K562 (cell line): ENCODE results near the gene SLCO3A1.

Source experiments
- CTCF ChIP-seq, 3 experiments: IDR thresholded peaks in 2 of 3; conservative IDR thresholded peaks in 1 of 3; 2 replicates each; pipeline ENCODE4 v1.5.1; 2011 to 2012; ENCODE audit warnings: low read length in 3 of 3, mild to moderate bottlenecking in 3 of 3, control low read depth in 2 of 3, improper control_type of control experiment in 1 of 3, inconsistent platforms in 1 of 3, low read depth in 1 of 3, mixed read lengths in 1 of 3, moderate library complexity in 1 of 3; ENCODE audit not compliant: insufficient read depth in 2 of 3
- KAT8 ChIP-seq: fragments of 450-650 bp; IDR thresholded peaks from 2 replicates; pipeline ENCODE4 v1.6.1; 2016; ENCODE audit warnings: low read depth, mild to moderate bottlenecking
- NFYB ChIP-seq: IDR thresholded peaks from 2 replicates; pipeline ENCODE4 v1.6.1; 2011; ENCODE audit warnings: mild to moderate bottlenecking, moderate library complexity; ENCODE audit not compliant: insufficient read length; ENCODE audit errors: extremely low read depth
- REST ChIP-seq, 2 experiments: fragments of 450-650 bp; formaldehyde crosslinking in 1 of 2; IDR thresholded peaks; 2 replicates each; pipeline versions ENCODE4 v1.4.0 to v1.6.1; 2014 to 2020; ENCODE audit warnings: mild to moderate bottlenecking in 2 of 2, borderline replicate concordance in 1 of 2, low read depth in 1 of 2
- SMAD4 ChIP-seq: fragments of 250-450 bp; sonication (Bioruptor Pico); conservative IDR thresholded peaks from 2 replicates; pipeline ENCODE4 v1.8.0; 2021; ENCODE audit warnings: inconsistent platforms, mild to moderate bottlenecking, moderate library complexity
- TAF15 ChIP-seq: fragments of 200-400 bp; formaldehyde crosslinking; IDR thresholded peaks from 2 replicates; pipeline ENCODE4 v1.6.1; 2017; ENCODE audit warnings: mild to moderate bottlenecking, low read depth, low read length, moderate library complexity
- ZNF263 ChIP-seq: sonication (generic); formaldehyde crosslinking; IDR thresholded peaks from 2 replicates; pipeline ENCODE4 v1.8.0; 2022; ENCODE audit warnings: mild to moderate bottlenecking, missing genetic modification reagents, borderline replicate concordance
- ZNF639 ChIP-seq, 2 experiments: fragments of 200-800 bp in 1 of 2; sonication (Bioruptor generic) in 1 of 2; sonication (generic) in 1 of 2; formaldehyde crosslinking in 1 of 2; IDR thresholded peaks in 1 of 2; conservative IDR thresholded peaks in 1 of 2; 2 replicates each; pipeline versions ENCODE4 v1.5.0 to v1.6.1; 2016 to 2020; ENCODE audit warnings: missing compliant biosample characterization in 1 of 2, missing genetic modification characterization in 1 of 2, missing genetic modification reagents in 1 of 2

- TF ChIP-seq ZNF639 (CRISPR knock-in tag; conservative IDR thresholded peaks at IDR 0.05 in 1 of 2, IDR thresholded peaks at IDR 0.05 in 1 of 2) (no peak), REST (IDR thresholded peaks at IDR 0.05; ENCODE audit: borderline replicate concordance) (no peak), REST (CRISPR knock-in tag; IDR thresholded peaks at IDR 0.05; ENCODE audit: low read depth) (no peak), CTCF (IDR thresholded peaks at IDR 0.05 in 2 of 3, conservative IDR thresholded peaks at IDR 0.05 in 1 of 3; ENCODE audit: insufficient read depth in 2 of 3, low read depth in 1 of 3, low read length in 3 of 3) (no peak), KAT8 (no peak), ZNF263 (CRISPR knock-in tag) (no peak), SMAD4 (no peak), TAF15 (no peak), NFYB (no peak)
Measured at GRCh38 chr15:92112711-92113110, 259.2 kb downstream of the SLCO3A1 start.
